Lower leg skin (tissue), 3 donors: ENCODE data around the gene SERPINC1.

ENCODE experiments used
- CTCF ChIP-seq, 3 donors: fragments of 450-650 bp; IDR thresholded peaks; one replicate each; pipeline ENCODE4 v1.5.1; 2016; ENCODE audit warnings: antibody characterized with exemption in 3 of 3, mild to moderate bottlenecking in 3 of 3, moderate library complexity in 2 of 3
- POLR2A ChIP-seq, 2 donors: fragments of 450-650 bp; IDR thresholded peaks; one replicate each; pipeline ENCODE4 v1.6.1; 2016 to 2017; ENCODE audit warnings: antibody characterized with exemption in 2 of 2, mild to moderate bottlenecking in 1 of 2, moderate library complexity in 1 of 2

- TF ChIP-seq CTCF (IDR thresholded peaks at IDR 0.05) (no peak), POLR2A (IDR thresholded peaks at IDR 0.05) (no peak)
Measured at GRCh38 chr1:173960625-173961024, 43.5 kb upstream of the SERPINC1 start.
